Skeletal muscle tissue (tissue), 4 donors: ENCODE measurements around the gene TMEM181. TPM values are rescaled to one million over a fixed set of nuclear protein-coding genes. Genes with fewer than 3 reads are reported as not detected.

ENCODE experiments used
- H3K27ac ChIP-seq: one replicate; pipeline ENCODE4 v1.7.0; 2013; ENCODE audit warnings: mild to moderate bottlenecking, low read depth, low read length, inconsistent platforms
- H3K27me3 ChIP-seq, 3 donors: one replicate each; pipeline ENCODE4 v1.7.0; 2013; ENCODE audit warnings: low read length in 3 of 3; ENCODE audit not compliant: control insufficient read depth in 3 of 3, insufficient read depth in 3 of 3
- H3K36me3 ChIP-seq, 3 donors: one replicate each; pipeline ENCODE4 v1.7.0; 2013; ENCODE audit warnings: low read length in 3 of 3; ENCODE audit not compliant: control insufficient read depth in 3 of 3, insufficient read depth in 3 of 3
- H3K4me1 ChIP-seq, 3 donors: one replicate each; pipeline ENCODE4 v1.7.0; 2013; ENCODE audit warnings: low read length in 3 of 3, mild to moderate bottlenecking in 3 of 3; ENCODE audit not compliant: control insufficient read depth in 3 of 3, insufficient read depth in 3 of 3
- H3K4me3 ChIP-seq, 3 donors: one replicate each; pipeline ENCODE4 v1.7.0; 2013; ENCODE audit warnings: low read length in 3 of 3
- H3K9ac ChIP-seq, 3 donors: one replicate each; pipeline ENCODE4 v1.7.0; 2013; ENCODE audit warnings: low read length in 3 of 3, mild to moderate bottlenecking in 3 of 3, moderate library complexity in 2 of 3, low read depth in 1 of 3
- H3K9me3 ChIP-seq, 3 donors: one replicate each; pipeline ENCODE4 v1.7.0; 2013; ENCODE audit warnings: low read length in 3 of 3; ENCODE audit not compliant: control insufficient read depth in 3 of 3
- total RNA-seq: library from RNA; depleted of rRNA; stranded (reverse); fragments of >200 nt; gene quantifications from one replicate; pipeline ENCODE4 v1.2.3, GENCODE V29; 2014
- donor health status: Osteomylitis.

The TMEM181 gene
- total RNA-seq, 1 donor from 2014 or later: 17.2 TPM

DNA sequence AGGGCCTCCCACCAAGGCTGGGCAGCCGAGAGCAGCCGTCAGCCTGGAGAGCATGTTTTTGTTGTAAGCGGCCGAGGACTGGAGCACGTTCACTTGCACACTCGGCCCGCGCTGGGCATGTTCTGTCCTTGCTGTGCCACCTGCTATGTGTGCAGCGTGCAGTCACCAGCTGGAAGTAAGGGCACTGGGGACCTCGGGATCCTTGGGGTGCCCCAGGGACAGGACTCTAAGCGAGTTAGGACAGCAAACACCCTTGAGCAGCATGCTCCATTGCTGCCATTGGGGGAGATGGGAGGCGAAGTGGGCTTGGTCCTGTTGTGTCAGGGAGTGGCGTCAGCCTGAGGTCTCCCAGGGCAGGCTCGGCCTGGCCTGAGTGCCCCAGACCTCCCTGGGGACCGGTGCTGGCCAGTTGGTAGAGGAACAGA, 66.0 kb downstream of the TMEM181 start:
- H3K27me3 ChIP-seq: no peaks in the 10 kb centered on the region
- H3K4me3 ChIP-seq: no peak overlapping the region
- H3K27ac ChIP-seq: no peak overlapping the region
- H3K9ac ChIP-seq: no peak overlapping the region
- H3K4me1 ChIP-seq: peaks cover 15 to 27% (median 18%) of the 10 kb centered on the region in 3 donors
- no peaks in the 10 kb centered on the region for H3K9me3 ChIP-seq
- H3K36me3 ChIP-seq: peaks cover 18 to 32% (median 24%) of the 10 kb centered on the region in 3 donors

DNA sequence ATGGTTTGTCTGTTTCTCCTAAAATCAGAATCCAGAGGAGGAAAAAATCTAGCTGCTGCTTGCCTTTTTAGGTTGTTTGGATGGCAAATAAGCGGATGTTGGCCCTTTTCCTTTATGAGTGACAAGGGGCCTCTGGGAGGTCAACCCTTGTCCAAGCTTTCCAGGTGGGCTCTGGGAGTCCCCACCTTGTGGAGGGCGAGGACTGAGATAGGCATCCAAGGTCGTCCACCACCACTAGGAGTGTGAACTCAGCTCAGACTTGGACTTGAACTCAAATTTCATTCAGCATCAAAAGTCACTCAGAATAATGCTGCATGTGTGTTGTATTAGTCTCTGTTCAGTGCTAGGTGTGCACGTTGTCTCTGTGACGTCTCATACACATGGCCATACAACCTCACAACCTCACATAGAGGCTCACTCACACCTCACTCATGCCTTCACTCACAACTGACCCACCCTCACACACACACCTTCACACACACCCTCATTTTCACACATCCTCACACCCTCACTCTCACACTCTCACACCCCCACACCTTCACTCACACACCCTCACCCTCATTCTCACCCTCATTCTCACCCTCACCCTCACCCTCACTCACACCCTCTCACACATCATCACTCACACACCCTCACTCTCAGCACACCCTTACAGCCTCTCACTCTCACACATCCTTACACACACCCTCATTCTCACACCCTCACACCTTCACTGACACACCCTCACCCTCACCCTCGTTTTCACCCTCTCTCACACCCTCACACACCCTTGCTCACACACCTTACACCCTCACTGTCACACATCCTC, 66.7 kb downstream of the TMEM181 start:
- H3K36me3 ChIP-seq: peaks cover 18 to 30% (median 20%) of the 10 kb centered on the region in 3 donors
- H3K27me3 ChIP-seq: no peaks in the 10 kb centered on the region
- H3K4me3 ChIP-seq: no peak overlapping the region
- no peak overlapping the region for H3K27ac ChIP-seq
- no peaks in the 10 kb centered on the region for H3K9me3 ChIP-seq
- H3K9ac ChIP-seq: no peak overlapping the region
- peaks cover 22 to 34% (median 25%) of the 10 kb centered on the region in 3 donors for H3K4me1 ChIP-seq

DNA sequence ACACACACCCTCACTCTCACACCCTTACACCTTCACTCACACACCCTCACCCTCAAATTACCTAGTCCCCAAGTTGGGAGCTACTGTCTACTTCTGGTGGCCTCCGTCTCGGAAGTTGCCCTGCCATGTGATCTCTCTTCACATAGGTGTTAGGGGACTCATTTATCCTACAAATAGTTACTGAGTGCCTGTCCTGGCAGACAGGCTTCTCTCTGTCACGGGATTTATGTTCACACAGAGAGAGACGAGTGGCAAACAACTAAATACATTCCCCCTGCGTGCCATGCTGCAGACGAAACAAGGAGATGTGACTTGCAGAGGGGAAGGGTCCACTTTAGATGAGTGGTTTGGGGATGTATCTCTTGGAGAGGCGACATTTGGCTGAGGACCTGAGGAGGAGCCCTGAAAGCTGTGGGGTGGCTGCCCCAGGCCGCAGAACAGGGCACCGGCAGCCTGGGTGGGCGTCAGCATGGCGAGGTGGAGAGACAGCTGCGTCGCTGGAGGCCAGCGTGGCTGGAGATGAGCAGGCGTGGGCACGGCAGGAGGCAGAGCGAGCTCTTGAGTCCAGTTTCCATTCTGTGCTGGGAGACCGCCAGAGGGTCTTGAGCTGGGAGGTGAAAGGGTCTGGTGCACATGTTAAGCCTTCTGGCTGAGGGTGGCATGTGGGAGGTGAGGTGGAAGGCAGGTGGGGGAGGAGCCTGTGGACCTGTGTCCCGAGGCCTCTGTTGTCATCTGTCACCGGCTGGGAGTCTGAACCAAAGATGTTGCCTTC, 67.5 kb downstream of the TMEM181 start:
- H3K9me3 ChIP-seq: no peaks in the 10 kb centered on the region
- H3K4me3 ChIP-seq: no peak overlapping the region
- H3K36me3 ChIP-seq: peaks cover 18 to 27% (median 18%) of the 10 kb centered on the region in 3 donors
- H3K27me3 ChIP-seq: no peaks in the 10 kb centered on the region
- H3K4me1 ChIP-seq: peaks cover 29 to 42% (median 32%) of the 10 kb centered on the region in 3 donors
- no peak overlapping the region for H3K27ac ChIP-seq
- H3K9ac ChIP-seq: peak overlapping the region in 1 of 3 donors; percentile 3

DNA sequence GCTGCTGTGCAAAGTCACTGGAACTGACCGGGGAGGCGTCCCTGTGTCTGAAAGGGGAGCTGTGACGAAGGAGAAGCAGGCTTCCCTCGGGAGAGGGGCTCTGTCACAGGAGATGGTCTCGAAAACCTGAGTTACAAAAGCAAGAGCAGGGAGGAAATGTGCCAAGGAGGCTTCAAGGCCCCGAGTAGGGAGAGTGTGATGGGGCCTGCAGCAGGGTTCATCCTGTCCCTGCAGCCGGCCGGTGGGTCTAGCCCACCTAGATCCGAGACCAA, 68.0 kb downstream of the TMEM181 start:
- Histone ChIP-seq H3K9ac (peak overlapping the region in 1 of 3 donors; percentile 3), H3K36me3 (peaks cover 15 to 27% (median 18%) of the 10 kb centered on the region in 3 donors), H3K27ac (no peak overlapping the region), H3K27me3 (no peaks in the 10 kb centered on the region), H3K9me3 (no peaks in the 10 kb centered on the region), H3K4me3 (no peak overlapping the region), H3K4me1 (peaks cover 30 to 44% (median 33%) of the 10 kb centered on the region in 3 donors)

DNA sequence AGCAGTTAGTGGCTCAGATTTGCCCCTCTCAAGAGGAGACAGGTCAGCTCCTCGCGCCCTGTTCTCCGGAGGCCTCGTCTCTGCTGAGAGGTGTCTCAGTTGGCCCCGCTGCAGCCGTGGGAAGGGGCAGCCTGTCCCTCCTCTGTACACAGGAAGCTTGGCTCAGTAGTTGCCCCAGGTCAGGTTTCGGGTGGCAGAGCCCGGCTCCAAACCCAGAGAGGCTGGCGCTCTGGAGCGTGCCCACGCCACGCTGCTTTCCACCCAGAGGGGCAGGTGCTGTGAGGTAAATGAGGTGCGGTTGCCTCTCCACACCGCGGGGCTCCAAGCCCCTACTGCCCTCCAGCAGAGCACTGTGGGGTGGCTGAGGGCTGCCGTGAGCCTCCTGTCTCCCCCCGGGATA, 68.7 kb downstream of the TMEM181 start:
- peak overlapping the region in 1 of 3 donors; percentile 61 for H3K4me3 ChIP-seq
- peaks cover 30 to 44% (median 33%) of the 10 kb centered on the region in 3 donors for H3K4me1 ChIP-seq
- H3K27ac ChIP-seq: no peak overlapping the region
- H3K36me3 ChIP-seq: peaks cover 14 to 32% (median 21%) of the 10 kb centered on the region in 3 donors
- no peaks in the 10 kb centered on the region for H3K9me3 ChIP-seq
- no peaks in the 10 kb centered on the region for H3K27me3 ChIP-seq
- H3K9ac ChIP-seq: peak overlapping the region; percentile 43 to 60 (median 48)

DNA sequence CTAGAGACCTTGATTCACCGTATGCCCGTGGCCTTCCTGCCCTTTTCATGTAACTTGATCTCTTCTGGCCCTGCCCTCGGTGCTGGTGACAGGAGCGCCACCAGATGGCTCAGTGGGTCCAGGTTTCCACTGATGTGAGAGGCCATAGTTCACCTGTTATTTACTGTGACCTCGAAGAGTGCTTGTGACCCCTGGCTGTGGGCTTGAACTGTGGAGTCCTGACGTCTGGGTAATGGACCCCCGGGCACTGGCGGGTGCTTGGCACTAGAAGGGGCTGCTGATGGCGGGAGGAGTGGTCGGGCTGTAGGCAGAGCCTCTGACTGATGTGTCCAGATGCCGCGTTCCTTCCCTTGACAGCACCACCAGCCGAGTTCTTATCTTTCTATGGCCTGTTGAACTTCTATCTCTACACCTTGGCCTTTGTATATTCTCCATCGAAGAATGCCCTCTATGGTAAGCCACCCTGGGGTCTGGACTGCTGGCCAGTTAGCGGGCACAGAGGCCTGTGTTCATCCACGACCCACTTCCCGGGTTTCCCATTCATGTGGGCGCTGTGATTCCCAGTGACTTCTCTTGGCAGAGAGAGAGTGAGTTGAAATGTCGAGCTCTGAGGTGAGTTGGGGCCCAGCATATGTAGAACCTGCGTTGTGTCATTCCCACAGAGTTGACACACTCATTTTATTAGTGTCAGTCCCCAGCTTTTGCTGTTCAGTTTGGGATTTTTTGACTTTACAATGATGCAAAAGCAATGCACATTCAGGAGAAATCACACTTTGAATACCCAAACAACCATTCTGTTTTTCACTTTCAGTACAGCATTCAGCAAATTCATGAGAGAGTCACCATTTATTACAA, 69.7 kb downstream of the TMEM181 start:
- Histone ChIP-seq H3K9me3 (no peaks in the 10 kb centered on the region), H3K4me3 (no peak overlapping the region), H3K36me3 (peaks cover 14 to 31% (median 21%) of the 10 kb centered on the region in 3 donors), H3K27me3 (no peaks in the 10 kb centered on the region), H3K27ac (no peak overlapping the region), H3K4me1 (peaks cover 30 to 44% (median 33%) of the 10 kb centered on the region in 3 donors), H3K9ac (peak overlapping the region in 2 of 3 donors; percentile 48 to 60)

DNA sequence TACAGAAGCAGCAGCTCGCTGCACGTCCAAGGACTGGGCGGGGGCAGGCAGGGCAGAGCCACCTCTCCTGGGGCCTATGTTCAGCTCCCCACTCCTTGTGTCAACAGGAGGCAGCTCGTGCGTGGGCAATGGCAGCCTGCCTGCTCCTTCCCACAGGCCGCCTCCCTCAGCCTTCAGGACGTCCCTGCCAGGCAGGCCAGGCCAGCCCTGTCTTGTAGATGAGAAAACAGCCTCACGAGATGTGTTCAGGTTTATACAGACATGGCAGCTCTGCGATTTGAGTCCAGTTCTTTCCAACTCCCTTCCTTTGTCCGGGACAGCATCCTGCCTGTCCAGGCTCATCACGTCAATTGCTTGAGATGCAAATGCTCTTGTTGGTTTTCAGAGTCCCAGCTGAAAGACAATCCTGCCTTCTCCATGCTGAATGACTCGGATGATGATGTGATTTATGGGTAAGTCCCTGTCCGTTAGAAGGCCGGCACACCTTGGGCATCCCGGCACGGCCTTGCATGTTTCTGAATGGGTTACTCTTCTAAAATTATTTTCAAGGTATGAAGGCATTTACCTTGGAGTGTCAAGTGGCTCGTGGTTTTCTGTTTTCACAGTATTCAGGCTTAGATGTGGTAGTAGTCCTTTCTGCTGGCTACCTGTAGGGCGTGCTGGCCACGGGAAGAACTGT, 71.2 kb downstream of the TMEM181 start:
- H3K27ac ChIP-seq: peak overlapping the region; percentile 71
- peaks cover 30 to 44% (median 33%) of the 10 kb centered on the region in 3 donors for H3K4me1 ChIP-seq
- no peaks in the 10 kb centered on the region for H3K9me3 ChIP-seq
- H3K4me3 ChIP-seq: peak overlapping the region in 1 of 3 donors; percentile 35
- peak overlapping the region in 1 of 3 donors; percentile 72 for H3K9ac ChIP-seq
- H3K27me3 ChIP-seq: no peaks in the 10 kb centered on the region
- peaks cover 22 to 27% (median 22%) of the 10 kb centered on the region in 3 donors for H3K36me3 ChIP-seq

DNA sequence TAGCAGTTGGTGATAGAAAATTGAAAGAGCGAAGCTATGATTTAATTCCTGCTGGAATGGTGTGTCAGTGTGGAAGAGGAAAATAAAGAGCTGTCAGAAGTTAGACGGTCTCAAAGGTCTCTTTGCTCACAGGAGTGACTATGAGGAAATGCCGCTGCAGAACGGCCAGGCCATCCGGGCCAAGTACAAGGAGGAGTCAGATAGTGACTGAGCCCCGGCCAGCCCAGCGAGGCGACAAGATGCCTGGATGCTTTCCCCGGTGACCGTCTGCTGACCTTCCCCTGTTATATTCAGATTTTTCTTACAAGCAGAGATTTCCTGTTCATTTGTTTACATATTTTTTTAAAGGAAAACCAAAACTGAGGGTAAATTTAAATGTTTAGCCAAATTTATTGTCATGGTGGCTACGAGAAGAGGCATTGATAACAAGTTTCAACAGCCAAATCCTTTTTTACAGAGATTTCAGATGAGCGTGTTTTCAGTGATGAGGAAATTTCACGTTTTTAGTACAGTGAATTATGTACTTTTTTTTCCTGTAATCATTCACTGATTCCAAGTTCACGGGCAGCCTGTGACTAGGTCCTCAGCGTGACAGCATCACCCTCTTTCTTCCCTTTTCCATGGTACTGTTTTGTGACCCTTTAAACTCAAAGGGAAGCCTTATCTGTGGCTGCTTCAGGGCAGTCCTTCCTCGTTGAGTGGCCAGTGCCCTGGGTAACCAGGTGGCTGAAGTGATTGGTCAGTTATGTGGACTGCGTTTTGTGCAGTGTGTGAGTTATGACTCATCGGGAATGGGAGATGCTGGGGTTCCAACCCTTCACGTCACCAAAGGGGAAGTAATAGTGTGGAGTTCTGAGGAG, 72.0 kb downstream of the TMEM181 start:
- Histone ChIP-seq H3K36me3 (peaks cover 20 to 24% (median 23%) of the 10 kb centered on the region in 3 donors), H3K27me3 (no peaks in the 10 kb centered on the region), H3K9me3 (no peaks in the 10 kb centered on the region), H3K4me1 (peaks cover 30 to 44% (median 33%) of the 10 kb centered on the region in 3 donors), H3K4me3 (peak overlapping the region in 1 of 3 donors; percentile 35), H3K27ac (peak overlapping the region; percentile 71), H3K9ac (peak overlapping the region in 2 of 3 donors; percentile 10 to 72)
